Glutamatergic neuron (in vitro differentiated cells): Measurements from ENCODE around the gene LTBP2. TPM values are rescaled to one million over a fixed set of nuclear protein-coding genes. Genes with fewer than 3 reads are reported as not detected.

ENCODE experiments used
- DNase-seq: peaks from one replicate; pipeline ENCODE4 v3.0.0; 2022
- H3K27ac Mint-ChIP-seq: one replicate; pipeline ENCODE4 v1.8.0; 2020; ENCODE audit warnings: mild to moderate bottlenecking, mixed read lengths, inconsistent platforms; ENCODE audit not compliant: unreplicated experiment
- H3K27me3 Mint-ChIP-seq: one replicate; pipeline ENCODE4 v1.8.0; 2020; ENCODE audit warnings: mild to moderate bottlenecking, moderate library complexity, mixed read lengths, inconsistent platforms; ENCODE audit not compliant: unreplicated experiment
- H3K36me3 Mint-ChIP-seq: one replicate; pipeline ENCODE4 v1.8.0; 2020; ENCODE audit warnings: mild to moderate bottlenecking, mixed read lengths, inconsistent platforms; ENCODE audit not compliant: unreplicated experiment
- H3K4me1 Mint-ChIP-seq: one replicate; pipeline ENCODE4 v1.8.0; 2020; ENCODE audit warnings: mild to moderate bottlenecking, low read depth, mixed read lengths, inconsistent platforms; ENCODE audit not compliant: unreplicated experiment
- H3K4me3 Mint-ChIP-seq: one replicate; pipeline ENCODE4 v1.8.0; 2020; ENCODE audit warnings: mild to moderate bottlenecking, mixed read lengths, inconsistent platforms; ENCODE audit not compliant: unreplicated experiment
- H3K9me3 Mint-ChIP-seq: one replicate; pipeline ENCODE4 v1.8.0; 2020; ENCODE audit warnings: mild to moderate bottlenecking, moderate library complexity, mixed read lengths, inconsistent platforms; ENCODE audit not compliant: unreplicated experiment
- total RNA-seq: library from RNA; stranded (reverse); fragmentation: NEBNext Ultra II Directional; extraction: Animal tissue kit (Norgen Biotek cat#: 25700); gene quantifications from one replicate; pipeline ENCODE4 v1.2.1, GENCODE V29; 2021; ENCODE audit not compliant: unreplicated experiment
- TF ChIP-seq, protein P1 (sequence below): fragments of 200-600 bp; sonication (generic); IDR thresholded peaks from one replicate; pipeline ENCODE4 v1.5.0; 2021; ENCODE audit not compliant: partially characterized antibody, unreplicated experiment

The LTBP2 gene
- total RNA-seq, 1 donor from 2014 or later: 1.2 TPM

DNA sequence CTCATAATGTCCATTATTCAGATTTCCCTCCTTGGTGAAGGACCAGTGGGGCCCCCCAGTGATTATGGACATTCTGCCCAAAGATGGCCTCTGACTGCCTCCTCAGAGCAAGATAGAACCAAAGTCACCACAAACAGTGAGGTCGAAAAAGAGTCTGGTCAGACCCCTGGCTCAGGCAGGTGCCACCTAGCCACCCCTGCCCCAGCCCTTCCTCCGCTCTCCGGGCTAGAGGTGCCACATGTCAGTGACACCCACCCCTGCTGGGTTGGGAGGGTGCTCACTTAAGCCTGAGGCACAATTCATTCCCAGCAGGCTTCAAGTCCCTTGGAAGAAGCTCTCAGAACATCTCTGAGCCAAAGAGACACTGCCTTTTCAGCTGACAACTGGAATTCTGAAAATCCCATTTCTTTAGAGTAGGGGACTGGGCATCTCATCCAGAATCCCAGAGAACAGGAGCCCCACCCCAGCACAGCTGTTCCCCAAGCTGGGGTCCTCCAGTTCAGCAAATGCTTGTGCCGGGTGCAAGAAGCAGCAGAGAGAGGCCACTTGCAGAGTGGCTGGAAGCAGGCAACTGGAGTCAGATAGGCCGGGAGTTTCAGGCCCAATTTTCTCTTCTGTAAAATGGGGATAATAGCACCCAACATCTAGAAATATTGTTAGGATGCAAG lies 68.1 kb downstream of the LTBP2 start:
- peaks cover 5% of the 10 kb centered on the region for H3K27me3 Mint-ChIP-seq
- H3K4me3 Mint-ChIP-seq: no peak overlapping the region
- no peak for DNase-seq
- no peak overlapping the region for H3K27ac Mint-ChIP-seq
- H3K36me3 Mint-ChIP-seq: no peaks in the 10 kb centered on the region
- H3K9me3 Mint-ChIP-seq: peaks cover 3% of the 10 kb centered on the region
- peaks cover 3% of the 10 kb centered on the region for H3K4me1 Mint-ChIP-seq
- TF ChIP-seq, protein P1, sequence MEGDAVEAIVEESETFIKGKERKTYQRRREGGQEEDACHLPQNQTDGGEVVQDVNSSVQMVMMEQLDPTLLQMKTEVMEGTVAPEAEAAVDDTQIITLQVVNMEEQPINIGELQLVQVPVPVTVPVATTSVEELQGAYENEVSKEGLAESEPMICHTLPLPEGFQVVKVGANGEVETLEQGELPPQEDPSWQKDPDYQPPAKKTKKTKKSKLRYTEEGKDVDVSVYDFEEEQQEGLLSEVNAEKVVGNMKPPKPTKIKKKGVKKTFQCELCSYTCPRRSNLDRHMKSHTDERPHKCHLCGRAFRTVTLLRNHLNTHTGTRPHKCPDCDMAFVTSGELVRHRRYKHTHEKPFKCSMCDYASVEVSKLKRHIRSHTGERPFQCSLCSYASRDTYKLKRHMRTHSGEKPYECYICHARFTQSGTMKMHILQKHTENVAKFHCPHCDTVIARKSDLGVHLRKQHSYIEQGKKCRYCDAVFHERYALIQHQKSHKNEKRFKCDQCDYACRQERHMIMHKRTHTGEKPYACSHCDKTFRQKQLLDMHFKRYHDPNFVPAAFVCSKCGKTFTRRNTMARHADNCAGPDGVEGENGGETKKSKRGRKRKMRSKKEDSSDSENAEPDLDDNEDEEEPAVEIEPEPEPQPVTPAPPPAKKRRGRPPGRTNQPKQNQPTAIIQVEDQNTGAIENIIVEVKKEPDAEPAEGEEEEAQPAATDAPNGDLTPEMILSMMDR: no peak

DNA sequence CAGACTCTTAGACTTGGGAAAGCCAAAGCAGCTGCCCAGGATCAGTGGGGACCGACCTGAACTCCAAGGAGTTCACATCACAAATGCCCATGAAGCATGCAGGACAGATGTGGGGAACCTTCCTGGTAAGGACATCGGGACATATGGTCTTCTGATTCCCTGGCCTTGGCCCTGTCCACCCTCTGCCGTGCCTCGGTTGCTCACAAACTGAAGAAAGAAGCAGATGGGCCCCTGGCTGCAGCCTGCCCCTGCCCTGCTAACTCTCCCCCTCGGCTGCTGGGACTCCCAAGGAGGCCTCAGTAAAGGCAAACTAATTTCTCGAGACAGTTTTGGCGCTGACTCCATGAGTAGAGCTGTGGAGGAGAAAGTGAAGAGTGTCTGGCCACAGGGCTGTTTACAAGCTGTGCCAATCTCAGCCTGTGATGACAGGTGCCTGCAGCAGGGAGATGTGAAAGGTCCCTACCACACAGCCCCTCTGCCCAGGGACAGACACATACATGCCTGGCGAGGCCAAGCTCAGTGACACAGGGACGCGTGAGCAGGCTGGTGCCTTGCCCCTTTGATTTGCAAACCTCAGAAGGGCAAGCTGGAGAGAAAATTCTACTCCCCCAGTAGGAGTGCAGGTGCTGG lies 69.9 kb downstream of the LTBP2 start:
- peaks cover 3% of the 10 kb centered on the region for H3K9me3 Mint-ChIP-seq
- peaks cover 3% of the 10 kb centered on the region for H3K4me1 Mint-ChIP-seq
- TF ChIP-seq, protein P1: no peak
- H3K36me3 Mint-ChIP-seq: no peaks in the 10 kb centered on the region
- H3K4me3 Mint-ChIP-seq: no peak overlapping the region
- no peak overlapping the region for H3K27ac Mint-ChIP-seq
- H3K27me3 Mint-ChIP-seq: peaks cover 3% of the 10 kb centered on the region
- no peak for DNase-seq

DNA sequence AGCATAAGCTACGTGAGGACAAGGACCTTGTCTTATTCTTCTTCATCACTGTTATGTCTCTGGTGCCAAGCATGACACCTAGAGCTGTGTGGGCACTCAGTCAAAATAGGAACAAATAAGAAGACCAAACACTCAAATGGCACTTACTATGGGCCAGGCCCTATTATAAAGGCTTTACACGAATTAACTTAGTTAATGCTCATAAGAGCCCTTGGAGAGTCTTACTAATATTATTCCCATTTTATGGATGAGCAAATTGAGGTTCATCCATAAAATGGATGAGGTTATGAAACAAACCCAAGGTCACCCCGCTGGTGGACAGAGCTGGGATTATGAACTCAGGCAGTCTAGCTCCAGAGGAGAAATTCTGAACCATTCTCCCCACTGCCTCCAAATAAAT lies 70.8 kb downstream of the LTBP2 start:
- no peak overlapping the region for H3K4me3 Mint-ChIP-seq
- TF ChIP-seq, protein P1: no peak
- H3K36me3 Mint-ChIP-seq: no peaks in the 10 kb centered on the region

DNA sequence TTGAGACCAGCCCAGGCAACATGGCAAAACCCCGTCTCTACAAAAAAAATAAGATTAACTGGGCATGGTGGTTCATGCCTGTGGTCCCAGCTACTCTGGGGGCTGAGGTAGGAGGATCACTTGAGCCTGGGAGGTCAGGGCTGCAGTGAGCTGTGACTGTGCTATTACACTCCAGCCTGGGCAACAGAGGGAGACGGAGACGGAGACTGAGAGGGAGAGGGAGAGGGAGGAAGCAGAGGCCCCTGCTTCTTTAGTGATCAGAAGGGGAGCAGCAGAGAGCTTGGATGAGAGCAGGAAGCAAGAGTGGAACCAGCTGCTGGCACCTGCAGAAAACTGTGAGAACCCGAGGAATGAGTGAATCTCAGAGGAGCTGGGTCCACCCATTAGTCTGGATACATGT lies 72.5 kb downstream of the LTBP2 start:
- peaks cover 3% of the 10 kb centered on the region for H3K27me3 Mint-ChIP-seq
- H3K4me3 Mint-ChIP-seq: no peak overlapping the region
- TF ChIP-seq, protein P1: no peak
- peaks cover 3% of the 10 kb centered on the region for H3K9me3 Mint-ChIP-seq
- no peak overlapping the region for H3K27ac Mint-ChIP-seq
- H3K36me3 Mint-ChIP-seq: no peaks in the 10 kb centered on the region
- peaks cover 3% of the 10 kb centered on the region for H3K4me1 Mint-ChIP-seq
- DNase-seq: no peak

More for the DNA sequence above, 70.8 kb downstream of the LTBP2 start:
- Mint-ChIP-seq H3K9me3 (peaks cover 3% of the 10 kb centered on the region), H3K27me3 (peaks cover 3% of the 10 kb centered on the region), H3K4me1 (peaks cover 3% of the 10 kb centered on the region), H3K27ac (no peak overlapping the region)
- no peak for DNase-seq
